ENCODE data around the gene SMYD3. TPM values are rescaled to one million over a fixed set of nuclear protein-coding genes. Genes with fewer than 3 reads are reported as not detected.
A peak's percentile ranks its signal among the peaks of the same experiment; 100 is the strongest.
"Not testable (repeated sequence)": the region's sequence is repeated elsewhere in the genome, so short reads cannot be mapped to it uniquely, and the experiment has no call there.

The SMYD3 gene
- total and polyA plus RNA-seq, 9 of the 15 experiments (the other 6 are each of a cell fraction or from before 2014, with no cell fraction given), result 128 to 440 (median 197) TPM

- CTCF ChIA-PET (ENCODE audit: low intra/inter-chr PET ratio); intact Hi-C loops (cut with micrococcal nuclease); H3K4me3 ChIP-seq: not testable (repeated sequence)
These were observed 732.1 kb downstream of the SMYD3 start for GRCh38 chr1:245774931-245775330.

More at GRCh38 chr1:245774931-245775330, 732.1 kb downstream of the SMYD3 start:
- H3K79me2 ChIP-seq (ENCODE audit: control insufficient read depth, insufficient read depth, low read length); FAIRE-seq; DNase-seq (ENCODE audit: extremely low read depth in 1 of 4, low spot score in 3 of 4); in situ Hi-C loops (cut with MboI); H4K20me1 ChIP-seq (replicated peaks; ENCODE audit: control insufficient read depth, insufficient read depth, low read length); ATAC-seq; H3K27me3 ChIP-seq (ENCODE audit: control insufficient read depth in 2 of 2, insufficient read depth in 2 of 2, low read length in 2 of 2); H3K27ac ChIP-seq (ENCODE audit: extremely low read depth, low read depth, low read length); H3K4me1 ChIP-seq (replicated peaks in 1 of 2; ENCODE audit: control insufficient read depth in 2 of 2, insufficient read depth in 2 of 2, low read length in 2 of 2); H3K4me2 ChIP-seq (ENCODE audit: insufficient read depth, low read length); H2AFZ ChIP-seq (ENCODE audit: low read depth, low read length); POLR2A ChIA-PET; H3K9me1 ChIP-seq (ENCODE audit: control insufficient read depth, insufficient read depth, low read length); H3K9ac ChIP-seq (ENCODE audit: insufficient read depth in 1 of 2, low read depth in 2 of 2, low read length in 2 of 2); H3K9me3 ChIP-seq (replicated peaks; ENCODE audit: control insufficient read depth, insufficient read depth, low read depth, low read length); BruUV-seq (replicated peaks): not testable (repeated sequence)
- WGBS (ENCODE audit: insufficient coverage, low coverage, missing lambda C conversion rate), result 90% methylated on average over 15 of the region's 25 CpGs
- 0 out of 2 replicates have a peak, but pooled peaks have one; percentile 35 for TF ChIP-seq ZBTB33 (CRISPR knock-in tag; IDR thresholded peaks at IDR 0.05)
- peaks cover 18% of the 10 kb centered on the region; the same call in 2 of the 3 replicates for H3K36me3 ChIP-seq (ENCODE audit: control insufficient read depth, insufficient read depth, low read length)

All from K562 (cell line).